Caco-2 (cell line): ENCODE data around the gene BARHL2. TPM values are rescaled to one million over a fixed set of nuclear protein-coding genes. Genes with fewer than 3 reads are reported as not detected.

Source experiments
- BruUV-seq: library from RNA; stranded (reverse); fragments of 400-500 nt; replicated peaks from 2 replicates; lab custom pipeline; 2021; lab: Mats Ljungman, UMichigan
- CTCF ChIA-PET: fragments of 300-600 bp; sonication (Branson Sonifier 250); formaldehyde crosslinking; loops from one replicate; lab custom pipeline; 2022; ENCODE audit warnings: antibody characterized with exemption; lab: Charles Lee
- POLR2A ChIA-PET: fragments of 300-600 bp; sonication (Branson Sonifier 250); formaldehyde crosslinking; loops from one replicate; lab custom pipeline; 2022; ENCODE audit warnings: antibody characterized with exemption; lab: Charles Lee
- DNase-seq, 2 experiments: peaks; one replicate each; pipeline versions ENCODE4 v3.0.0 to v3.0.0-alpha.2; 2020 to 2022
- H3K27me3 ChIP-seq: replicated peaks from 2 replicates; pipeline ENCODE4 v1.6.0; 2011; ENCODE audit warnings: low read length; ENCODE audit not compliant: control insufficient read depth, insufficient read depth
- H3K36me3 ChIP-seq: 2 replicates; pipeline ENCODE4 v1.5.1; 2011; ENCODE audit warnings: low read length; ENCODE audit not compliant: control insufficient read depth, insufficient read depth
- H3K4me1 ChIP-seq: fragments of 250-450 bp; sonication (Bioruptor Pico); 2 replicates; pipeline ENCODE4 v1.5.1; 2020; ENCODE audit warnings: mild to moderate bottlenecking
- H3K4me3 ChIP-seq: 2 replicates; pipeline ENCODE4 v1.5.1; 2011; ENCODE audit warnings: low read depth, mild to moderate bottlenecking, control low read depth, low read length
- H3K9me3 ChIP-seq: fragments of 250-450 bp; sonication (Bioruptor Pico); 2 replicates; pipeline ENCODE4 v1.5.1; 2020; ENCODE audit warnings: mild to moderate bottlenecking, moderate library complexity
- H3K27ac Mint-ChIP-seq: one replicate; pipeline ENCODE4 v1.8.0; 2022; ENCODE audit warnings: mixed read lengths; ENCODE audit not compliant: unreplicated experiment
- H3K27me3 Mint-ChIP-seq: one replicate; pipeline ENCODE4 v1.8.0; 2022; ENCODE audit warnings: mixed read lengths; ENCODE audit not compliant: insufficient read depth, unreplicated experiment
- H3K36me3 Mint-ChIP-seq: one replicate; pipeline ENCODE4 v1.8.0; 2022; ENCODE audit warnings: mild to moderate bottlenecking, mixed read lengths; ENCODE audit not compliant: insufficient read depth, unreplicated experiment
- H3K4me1 Mint-ChIP-seq: one replicate; pipeline ENCODE4 v1.8.0; 2022; ENCODE audit warnings: low read depth, mixed read lengths; ENCODE audit not compliant: unreplicated experiment
- H3K4me3 Mint-ChIP-seq: one replicate; pipeline ENCODE4 v1.8.0; 2022; ENCODE audit warnings: mild to moderate bottlenecking, moderate library complexity, mixed read lengths; ENCODE audit not compliant: unreplicated experiment
- H3K9me3 Mint-ChIP-seq: one replicate; pipeline ENCODE4 v1.8.0; 2022; ENCODE audit warnings: mixed read lengths; ENCODE audit not compliant: unreplicated experiment
- intact Hi-C: fragments of 100-400 bp; cut with micrococcal nuclease; formaldehyde crosslinking; loops from one replicate; pipeline ENCODE4 v1.10.0; 2022; ENCODE audit not compliant: unreplicated experiment
- total RNA-seq: library from RNA; stranded (reverse); gene quantifications from 2 replicates; pipeline ENCODE4 v1.2.3, GENCODE V29; 2022
- TF ChIP-seq, protein P1 (sequence below), 2 experiments: fragments of 200-600 bp in 1 of 2; IDR thresholded peaks; 1 replicate in 1 of 2; 2 replicates in 1 of 2; pipeline versions ENCODE4 v1.5.1 to v1.8.0; 2011 to 2022; ENCODE audit warnings: antibody characterized with exemption in 1 of 2, control low read depth in 1 of 2, inconsistent platforms in 1 of 2, low read depth in 1 of 2, low read length in 1 of 2, mild to moderate bottlenecking in 1 of 2, moderate library complexity in 1 of 2; ENCODE audit not compliant: insufficient read depth in 1 of 2, severe bottlenecking in 1 of 2, unreplicated experiment in 1 of 2

The BARHL2 gene
- total RNA-seq, 1 experiment from 2014 or later, result not detected

DNA sequence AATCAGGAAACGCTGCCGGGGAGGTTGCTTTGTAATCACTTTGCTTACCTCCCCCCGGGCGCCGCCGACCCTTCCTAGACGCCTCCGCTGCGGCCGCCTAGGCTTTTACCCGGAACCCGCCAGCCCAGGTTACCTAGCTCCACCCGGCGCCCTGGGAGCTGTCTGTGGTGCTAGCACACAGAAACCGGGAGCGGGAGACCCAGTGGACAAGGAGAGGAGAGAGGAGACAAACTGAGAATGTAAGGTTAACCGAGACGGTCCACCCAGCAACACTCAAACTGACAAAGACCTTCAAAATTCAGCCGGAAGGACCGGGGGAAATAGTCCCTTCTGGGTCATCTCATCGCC, 9.8 kb downstream of the BARHL2 start:
- no peaks in the 10 kb centered on the region for H3K4me1 Mint-ChIP-seq
- BruUV-seq, result no TSS peak
- H3K27me3 Mint-ChIP-seq, result peaks cover 8% of the 10 kb centered on the region
- intact Hi-C loops, result no loop called here
- no peaks in the 10 kb centered on the region for H3K27me3 ChIP-seq
- no peak overlapping the region for H3K4me3 ChIP-seq
- DNase-seq, result peak; percentile 51 to 54
- TF ChIP-seq, protein P1, sequence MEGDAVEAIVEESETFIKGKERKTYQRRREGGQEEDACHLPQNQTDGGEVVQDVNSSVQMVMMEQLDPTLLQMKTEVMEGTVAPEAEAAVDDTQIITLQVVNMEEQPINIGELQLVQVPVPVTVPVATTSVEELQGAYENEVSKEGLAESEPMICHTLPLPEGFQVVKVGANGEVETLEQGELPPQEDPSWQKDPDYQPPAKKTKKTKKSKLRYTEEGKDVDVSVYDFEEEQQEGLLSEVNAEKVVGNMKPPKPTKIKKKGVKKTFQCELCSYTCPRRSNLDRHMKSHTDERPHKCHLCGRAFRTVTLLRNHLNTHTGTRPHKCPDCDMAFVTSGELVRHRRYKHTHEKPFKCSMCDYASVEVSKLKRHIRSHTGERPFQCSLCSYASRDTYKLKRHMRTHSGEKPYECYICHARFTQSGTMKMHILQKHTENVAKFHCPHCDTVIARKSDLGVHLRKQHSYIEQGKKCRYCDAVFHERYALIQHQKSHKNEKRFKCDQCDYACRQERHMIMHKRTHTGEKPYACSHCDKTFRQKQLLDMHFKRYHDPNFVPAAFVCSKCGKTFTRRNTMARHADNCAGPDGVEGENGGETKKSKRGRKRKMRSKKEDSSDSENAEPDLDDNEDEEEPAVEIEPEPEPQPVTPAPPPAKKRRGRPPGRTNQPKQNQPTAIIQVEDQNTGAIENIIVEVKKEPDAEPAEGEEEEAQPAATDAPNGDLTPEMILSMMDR (IDR thresholded peaks at IDR 0.05; ENCODE audit: insufficient read depth in 1 of 2, low read depth in 1 of 2, low read length in 1 of 2, severe bottlenecking in 1 of 2, unreplicated experiment in 1 of 2), result no peak
- H3K9me3 Mint-ChIP-seq, result no peaks in the 10 kb centered on the region
- ChIA-PET CTCF (no interaction called here), POLR2A (no interaction called here)
- H3K27ac Mint-ChIP-seq, result no peak overlapping the region
- no peaks in the 10 kb centered on the region for H3K4me1 ChIP-seq
- no peaks in the 10 kb centered on the region for H3K36me3 Mint-ChIP-seq
- no peaks in the 10 kb centered on the region for H3K9me3 ChIP-seq
- H3K4me3 Mint-ChIP-seq, result no peak overlapping the region
- H3K36me3 ChIP-seq, result no peaks in the 10 kb centered on the region

DNA sequence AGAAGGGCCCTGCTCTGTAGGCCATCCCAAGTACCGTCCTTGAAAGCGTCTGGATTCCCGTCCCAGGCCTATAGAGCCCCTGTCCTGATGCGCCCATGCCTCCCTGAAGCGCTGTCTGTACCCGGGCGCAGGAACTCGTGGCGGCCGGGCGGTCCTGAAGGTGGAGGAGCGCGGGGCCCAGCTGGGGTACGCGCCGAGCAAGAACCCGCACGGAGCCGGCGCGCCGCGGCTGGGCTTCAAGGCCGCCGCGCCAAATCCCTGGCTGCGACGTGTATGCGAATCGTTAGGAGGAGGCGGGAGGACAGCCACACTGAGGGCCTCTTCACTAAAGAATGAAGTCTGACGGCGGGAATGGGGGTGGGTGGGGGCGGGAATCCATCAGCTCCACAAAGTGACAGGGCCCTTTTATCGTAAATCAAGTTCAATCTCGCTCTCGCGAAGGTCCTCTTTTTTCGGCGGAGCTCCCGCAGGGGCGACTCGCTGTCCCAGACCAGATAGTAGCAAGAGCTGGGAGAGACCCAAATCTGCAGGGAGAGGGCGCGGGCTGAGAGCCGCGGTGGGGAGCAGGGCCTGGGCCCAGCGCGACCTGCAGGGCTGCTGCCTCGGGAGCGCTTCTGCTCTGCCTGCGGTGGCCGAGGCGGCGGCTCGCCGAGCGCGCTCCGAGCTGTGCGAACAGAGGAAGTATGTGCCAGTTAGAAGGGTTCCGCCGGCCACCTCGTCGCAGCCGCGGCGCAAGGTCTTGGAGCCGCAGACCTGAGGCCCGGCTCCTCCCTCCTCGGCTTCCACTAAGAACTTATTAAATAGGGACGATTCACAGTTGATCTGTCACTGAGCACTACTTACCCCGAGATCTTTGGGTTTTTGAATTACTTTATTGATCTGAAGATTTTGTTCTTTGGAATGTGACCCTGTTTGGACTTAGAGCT, 10.4 kb downstream of the BARHL2 start:
- intact Hi-C loops, result no loop called here
- ChIA-PET CTCF (no interaction called here), POLR2A (no interaction called here)
- TF ChIP-seq, protein P1 (IDR thresholded peaks at IDR 0.05; ENCODE audit: insufficient read depth in 1 of 2, low read depth in 1 of 2, low read length in 1 of 2, severe bottlenecking in 1 of 2, unreplicated experiment in 1 of 2), result no peak
- Mint-ChIP-seq H3K4me1 (no peaks in the 10 kb centered on the region), H3K27ac (no peak overlapping the region), H3K9me3 (no peaks in the 10 kb centered on the region), H3K4me3 (no peak overlapping the region), H3K27me3 (peaks cover 6% of the 10 kb centered on the region), H3K36me3 (no peaks in the 10 kb centered on the region)
- H3K4me1 ChIP-seq, result no peaks in the 10 kb centered on the region
- no peak overlapping the region for H3K4me3 ChIP-seq
- no peaks in the 10 kb centered on the region for H3K27me3 ChIP-seq
- no peaks in the 10 kb centered on the region for H3K9me3 ChIP-seq
- H3K36me3 ChIP-seq, result no peaks in the 10 kb centered on the region
- no peak for DNase-seq
- BruUV-seq, result no TSS peak

DNA sequence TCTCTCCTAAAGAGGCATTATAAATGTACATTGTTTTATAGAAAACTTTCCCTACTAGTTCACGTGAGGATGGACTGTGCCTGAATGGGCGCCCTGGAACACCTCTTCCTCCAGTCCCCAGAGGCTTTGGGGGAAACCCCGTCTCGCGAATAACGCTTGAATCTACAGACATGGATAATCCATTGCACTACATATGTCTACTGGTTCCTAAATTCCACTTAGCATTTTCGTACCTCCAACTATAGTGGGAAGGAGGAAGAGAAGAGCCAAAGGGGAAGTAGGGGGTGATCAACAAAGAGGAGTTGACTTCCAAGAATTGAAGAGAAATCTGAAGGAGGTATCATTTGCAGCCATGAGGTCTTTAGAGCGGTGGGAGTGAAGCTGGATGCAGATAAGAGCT, 11.1 kb downstream of the BARHL2 start:
- peaks cover 6% of the 10 kb centered on the region for H3K27me3 Mint-ChIP-seq
- BruUV-seq, result no TSS peak
- Histone ChIP-seq H3K36me3 (no peaks in the 10 kb centered on the region), H3K4me1 (no peaks in the 10 kb centered on the region), H3K9me3 (no peaks in the 10 kb centered on the region), H3K27me3 (no peaks in the 10 kb centered on the region), H3K4me3 (no peak overlapping the region)
- no peak overlapping the region for H3K4me3 Mint-ChIP-seq
- no peak overlapping the region for H3K27ac Mint-ChIP-seq
- no peaks in the 10 kb centered on the region for H3K9me3 Mint-ChIP-seq
- H3K4me1 Mint-ChIP-seq, result no peaks in the 10 kb centered on the region
- ChIA-PET CTCF (no interaction called here), POLR2A (no interaction called here)
- TF ChIP-seq, protein P1 (IDR thresholded peaks at IDR 0.05; ENCODE audit: insufficient read depth in 1 of 2, low read depth in 1 of 2, low read length in 1 of 2, severe bottlenecking in 1 of 2, unreplicated experiment in 1 of 2), result no peak
- intact Hi-C loops, result no loop called here
- H3K36me3 Mint-ChIP-seq, result no peaks in the 10 kb centered on the region
- no peak for DNase-seq
